AML-193 (cell line): ENCODE results near the gene FGGY.
"Not testable (repeated sequence)": the region's sequence is repeated elsewhere in the genome, so short reads cannot be mapped to it uniquely, and the experiment has no call there.

Experiments
- DNase-seq, 2 experiments: peaks; one replicate each; lab custom pipeline; 2025; lab: John Stamatoyannopoulos, UW

FGGY gene

DNA sequence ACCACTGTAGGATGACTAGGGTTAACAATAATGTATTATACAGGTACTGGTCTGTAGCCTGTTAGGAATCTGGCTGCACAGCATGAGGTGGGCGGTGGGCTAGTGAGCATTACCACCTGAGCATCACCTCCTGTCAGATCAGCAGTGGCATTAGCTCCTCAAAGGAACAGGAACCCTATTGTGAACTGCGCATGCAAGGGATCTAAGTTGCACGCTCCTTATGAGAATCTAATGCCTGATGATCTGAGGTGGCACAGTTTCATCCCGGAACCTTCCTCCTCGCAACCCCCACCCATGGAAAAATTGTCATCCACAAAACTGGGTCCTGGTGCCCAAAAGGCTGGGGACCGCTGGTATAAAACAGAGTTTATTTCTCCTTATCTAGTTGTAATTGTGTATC, 147.6 kb downstream of the FGGY start:
- no peak for DNase-seq

DNA sequence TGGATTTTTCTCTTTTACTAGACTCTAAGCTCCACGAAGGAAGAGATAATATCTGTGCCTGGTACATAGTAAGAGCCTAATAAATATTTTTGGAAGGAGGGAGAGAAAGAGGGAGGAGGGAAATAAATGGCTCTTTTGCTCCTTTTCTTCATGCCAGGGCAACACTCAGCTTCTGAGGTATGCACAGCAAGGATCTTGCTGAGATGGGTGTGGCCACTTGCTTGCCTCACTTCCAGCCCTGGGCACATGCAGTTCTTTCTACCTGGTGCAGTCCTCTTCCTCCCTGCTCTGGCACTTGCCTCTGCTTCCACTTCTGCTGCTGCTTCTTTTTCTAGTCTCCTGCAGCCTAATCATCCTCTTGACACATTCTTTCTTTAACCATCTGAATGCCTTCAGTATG, 148.1 kb downstream of the FGGY start:
- DNase-seq: no peak

DNA sequence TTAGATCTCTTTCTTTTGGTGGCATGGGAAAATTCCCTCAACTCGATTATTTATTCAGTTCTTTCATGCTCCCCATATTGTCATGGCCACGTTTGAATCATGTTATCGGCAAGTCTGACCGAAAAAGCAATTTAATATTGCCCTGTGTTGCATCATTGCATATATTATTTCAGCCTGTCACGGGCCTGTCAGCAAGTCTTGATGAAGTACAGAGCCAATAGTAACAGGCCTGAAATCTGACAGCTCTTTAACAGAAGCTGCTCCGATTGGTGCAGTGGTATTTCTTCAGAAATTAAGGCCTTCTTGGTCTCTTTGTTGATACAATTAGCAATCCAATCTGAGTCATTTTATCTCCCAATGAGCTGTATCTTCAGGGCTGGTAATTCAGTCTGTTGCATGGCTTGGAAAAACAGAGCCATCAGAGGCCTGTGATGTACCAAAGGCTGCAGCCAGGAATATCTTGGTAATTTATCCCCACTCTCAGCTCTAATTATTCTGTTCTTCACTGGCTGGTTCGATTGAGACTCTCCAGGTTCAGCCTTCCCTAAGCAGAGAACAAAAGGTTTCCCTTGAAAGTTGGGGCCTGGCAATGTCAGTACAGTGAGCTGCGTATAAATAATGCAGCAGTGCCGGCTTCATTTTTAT, 149.5 kb downstream of the FGGY start:
- no peak for DNase-seq

DNA sequence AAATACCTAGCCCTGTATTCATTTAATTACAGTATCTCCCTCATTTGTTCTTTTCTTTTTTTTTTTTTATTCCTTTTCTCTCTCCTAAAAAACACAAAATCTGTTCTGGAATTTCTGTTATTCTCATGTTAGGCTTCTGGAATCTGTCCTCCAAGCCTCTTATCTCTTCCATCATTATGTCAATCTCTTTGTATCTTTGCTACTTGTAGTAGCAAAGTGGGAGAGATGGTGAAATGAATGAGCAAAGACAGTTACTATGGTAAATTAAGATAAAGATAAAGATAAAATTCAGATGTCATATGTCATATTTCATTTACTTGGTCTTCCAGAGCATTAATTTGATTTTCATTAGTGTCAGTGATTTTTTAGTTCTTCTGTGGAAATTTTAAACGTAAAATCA, 155.1 kb downstream of the FGGY start:
- no peak for DNase-seq

DNA sequence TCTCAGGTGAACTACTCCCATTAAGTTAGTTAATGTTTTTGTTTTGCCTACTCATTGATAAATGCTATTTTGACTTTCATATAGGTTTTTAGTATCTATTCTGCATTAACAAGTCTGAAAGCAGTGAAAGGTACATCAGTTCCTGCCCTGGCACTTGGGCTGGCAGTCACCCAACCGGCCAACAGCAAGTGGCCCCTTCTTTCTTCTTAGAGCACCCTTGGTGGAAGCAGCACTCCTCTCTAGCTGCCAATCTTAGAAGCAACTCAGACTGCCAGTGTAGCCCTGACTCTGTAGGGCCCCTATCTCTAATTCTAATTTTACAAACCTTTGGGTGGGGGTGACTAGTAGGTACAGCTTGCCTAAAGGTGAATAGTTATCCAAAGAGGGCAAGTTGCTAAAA, 155.7 kb downstream of the FGGY start:
- no peak for DNase-seq

DNA sequence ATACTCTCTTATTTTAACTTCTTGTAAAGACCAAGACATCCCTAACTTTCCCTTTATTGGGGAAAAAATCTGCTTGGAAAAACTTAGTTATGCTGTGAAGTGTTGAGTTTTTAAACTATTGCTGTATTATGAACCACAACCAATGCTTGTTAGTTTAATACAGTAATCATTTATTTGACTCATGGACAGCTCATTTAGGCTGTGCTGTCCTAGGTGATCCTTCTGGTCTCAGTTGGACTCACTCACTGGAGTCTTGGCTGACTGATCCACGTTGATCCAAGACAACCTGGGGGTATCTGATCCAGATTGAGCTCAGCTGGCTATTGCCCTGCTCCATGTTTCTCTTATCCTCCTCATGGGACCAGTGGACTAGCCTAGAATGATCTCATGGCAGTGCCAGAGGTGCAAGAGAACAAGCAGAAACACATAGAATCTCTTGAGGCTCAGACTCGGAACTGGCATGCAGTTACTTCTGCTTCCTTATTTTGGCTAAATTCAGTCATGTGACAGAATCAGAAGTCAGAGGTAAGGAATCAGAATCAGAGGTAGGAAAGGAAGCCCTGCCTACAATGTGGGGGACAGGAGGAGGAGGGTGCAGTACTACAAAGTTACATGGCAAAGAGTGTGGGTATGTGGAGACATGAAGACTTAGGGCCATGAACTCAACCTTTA, 156.5 kb downstream of the FGGY start:
- no peak for DNase-seq

DNA sequence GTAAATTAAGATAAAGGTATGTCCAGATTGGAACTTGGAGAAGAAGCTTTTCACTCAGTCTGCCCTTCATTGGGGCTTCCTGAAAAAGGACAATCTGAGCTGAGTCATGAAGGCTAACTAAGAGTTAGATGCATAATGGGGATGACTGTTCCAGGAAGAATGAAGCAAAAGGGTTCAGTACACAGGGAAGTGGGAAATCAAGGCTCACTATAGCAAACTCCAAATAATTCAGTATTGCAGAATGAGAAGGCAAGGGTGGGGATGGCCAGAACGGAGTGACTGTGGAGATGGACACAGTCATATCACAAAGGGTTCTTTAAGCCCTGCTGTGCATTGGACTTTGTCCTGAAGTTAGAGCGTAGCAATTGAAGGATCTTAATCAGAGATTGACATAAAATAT, 158.3 kb downstream of the FGGY start:
- no peak for DNase-seq

DNA sequence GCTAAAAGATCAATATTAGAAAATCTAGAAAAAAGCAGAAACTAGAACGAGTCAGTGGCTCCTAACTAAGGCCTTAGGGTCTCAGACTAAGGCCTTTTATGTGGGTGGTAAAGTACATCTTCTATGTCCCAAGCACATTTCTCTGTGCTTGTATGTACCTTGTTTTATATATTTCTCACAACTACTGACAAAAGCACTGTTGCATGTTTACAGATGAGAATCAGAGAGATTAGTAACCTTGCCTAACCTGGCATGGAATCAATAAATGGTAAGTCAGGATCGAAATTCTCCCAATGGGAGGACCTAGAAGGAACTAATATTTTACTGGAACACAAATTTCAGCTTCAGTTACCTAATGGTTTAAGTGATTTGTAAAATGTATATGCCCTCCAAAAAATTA, 160.9 kb downstream of the FGGY start:
- DNase-seq: no peak

DNA sequence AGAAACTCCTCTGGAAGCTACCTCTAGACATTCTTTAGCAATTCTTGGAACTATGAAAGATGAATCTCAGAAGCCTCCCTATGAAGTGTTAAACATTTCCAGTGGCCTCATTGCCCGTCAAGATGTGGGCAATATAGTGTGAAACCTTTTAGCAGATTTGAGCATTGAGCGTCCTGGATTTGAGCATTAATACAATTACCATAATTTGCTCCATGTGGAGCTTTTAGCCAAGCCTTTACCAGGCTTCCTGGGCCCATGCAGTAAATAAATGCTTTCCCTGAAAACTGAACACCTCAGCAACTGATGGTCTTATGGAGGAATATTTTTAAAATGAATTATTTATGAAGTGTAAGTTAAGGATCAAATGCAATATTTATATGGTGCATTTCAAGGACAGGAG, 162.0 kb downstream of the FGGY start:
- DNase-seq: no peak

DNA sequence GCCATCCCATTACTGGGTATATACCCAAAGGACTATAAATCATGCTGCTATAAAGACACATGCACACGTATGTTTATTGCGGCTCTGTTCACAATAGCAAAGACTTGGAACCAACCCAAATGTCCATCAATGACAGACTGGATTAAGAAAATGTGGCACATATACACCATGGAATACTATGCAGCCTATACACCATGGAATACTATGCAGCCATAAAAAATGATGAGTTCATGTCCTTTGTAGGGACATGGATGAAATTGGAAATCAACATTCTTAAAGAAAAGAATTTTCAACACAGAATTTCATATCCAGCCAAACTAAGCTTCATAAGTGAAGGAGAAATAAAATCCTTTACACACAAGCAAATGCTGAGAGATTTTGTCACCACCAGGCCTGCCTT, 166.0 kb downstream of the FGGY start:
- not testable (repeated sequence) for DNase-seq

DNA sequence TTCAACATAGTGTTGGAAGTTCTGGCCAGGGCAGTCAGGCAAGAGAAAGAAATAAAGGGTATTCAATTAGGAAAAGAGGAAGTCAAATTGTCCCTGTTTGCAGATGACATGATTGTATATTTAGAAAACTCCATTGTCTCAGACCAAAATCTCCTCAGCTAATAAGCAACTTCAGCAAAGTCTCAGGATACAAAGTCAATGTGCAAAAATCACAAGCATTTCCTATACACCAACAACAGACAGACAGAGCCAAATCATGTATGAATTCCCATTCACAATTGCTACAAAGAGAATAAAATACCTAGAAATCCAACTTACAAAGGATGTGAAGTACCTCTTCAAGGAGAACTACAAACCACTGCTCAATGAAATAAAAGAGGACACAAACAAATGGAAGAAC, 168.6 kb downstream of the FGGY start:
- not testable (repeated sequence) for DNase-seq

DNA sequence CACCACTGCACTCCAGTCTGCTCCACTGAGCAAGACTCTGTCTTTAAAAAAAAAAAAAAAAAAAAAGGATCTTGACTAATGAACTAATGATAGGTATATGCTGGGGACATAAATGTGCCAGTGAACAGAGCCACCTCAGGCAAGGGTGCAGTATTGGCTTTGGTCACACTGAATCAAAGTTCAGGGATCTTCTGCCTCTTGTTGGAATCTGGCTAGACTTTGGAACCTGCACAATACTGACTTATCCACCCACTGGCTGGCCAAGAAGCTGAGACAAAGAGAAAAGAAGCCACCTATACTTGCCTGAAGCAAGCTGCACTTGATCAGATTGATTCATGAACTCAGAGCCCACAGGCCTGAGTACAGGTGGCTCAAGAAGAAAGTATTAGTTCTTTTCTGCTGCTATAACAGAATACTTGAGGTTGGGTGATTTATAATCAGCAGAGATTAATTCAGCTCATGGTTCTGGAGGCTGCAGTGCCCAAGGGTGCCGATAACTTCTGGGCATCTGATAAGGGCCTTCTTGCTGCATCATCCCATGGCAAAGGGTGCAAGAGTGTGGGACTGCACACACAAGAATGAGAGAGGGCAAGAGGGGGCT, 172.0 kb downstream of the FGGY start:
- no peak for DNase-seq

DNA sequence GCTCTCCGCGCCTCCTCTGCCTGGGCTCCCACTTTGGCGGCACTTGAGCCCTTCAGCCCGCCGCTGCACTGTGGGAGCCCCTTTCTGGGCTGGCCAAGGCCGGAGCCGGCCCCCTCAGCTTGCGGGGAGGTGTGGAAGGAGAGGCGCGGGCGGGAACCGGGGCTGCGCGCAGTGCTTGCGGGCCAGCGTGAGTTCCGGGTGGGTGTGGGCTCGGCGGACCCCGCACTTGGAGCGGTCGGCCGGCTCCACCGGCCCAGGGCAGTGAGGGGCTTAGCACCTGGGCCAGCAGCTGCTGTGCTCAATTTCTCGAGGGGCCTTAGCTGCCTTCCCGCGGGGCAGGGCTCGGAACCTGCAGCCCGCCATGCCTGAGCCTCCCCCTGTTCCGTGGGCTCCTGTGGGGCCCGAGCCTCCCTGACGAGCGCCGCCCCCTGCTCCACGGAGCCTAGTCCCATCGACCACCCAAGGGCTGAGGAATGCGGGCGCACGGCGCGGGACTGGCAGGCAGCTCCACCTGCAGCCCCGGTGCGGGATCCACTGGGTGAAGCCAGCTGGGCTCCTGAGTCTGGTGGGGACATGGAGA, 175.2 kb downstream of the FGGY start:
- not testable (repeated sequence) for DNase-seq

DNA sequence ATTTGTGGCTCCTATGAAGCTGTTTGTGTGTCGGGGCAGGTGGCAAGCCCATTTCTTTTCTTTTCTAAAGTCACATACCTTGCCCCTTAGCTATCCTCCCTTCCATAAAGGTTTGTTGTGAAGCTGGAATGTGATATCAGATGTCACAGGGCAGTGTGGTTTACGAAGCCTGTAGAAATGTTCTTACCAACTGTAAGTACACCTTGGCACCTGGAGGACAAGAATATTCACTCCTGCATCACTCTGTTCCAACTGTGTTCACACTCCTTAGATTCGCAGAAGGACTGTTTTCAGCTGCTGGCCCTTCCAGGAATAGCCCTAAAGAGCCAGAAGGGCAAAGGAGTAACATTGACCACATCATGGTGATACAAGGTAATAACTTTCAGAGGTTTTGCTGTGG, 176.9 kb downstream of the FGGY start:
- no peak for DNase-seq

DNA sequence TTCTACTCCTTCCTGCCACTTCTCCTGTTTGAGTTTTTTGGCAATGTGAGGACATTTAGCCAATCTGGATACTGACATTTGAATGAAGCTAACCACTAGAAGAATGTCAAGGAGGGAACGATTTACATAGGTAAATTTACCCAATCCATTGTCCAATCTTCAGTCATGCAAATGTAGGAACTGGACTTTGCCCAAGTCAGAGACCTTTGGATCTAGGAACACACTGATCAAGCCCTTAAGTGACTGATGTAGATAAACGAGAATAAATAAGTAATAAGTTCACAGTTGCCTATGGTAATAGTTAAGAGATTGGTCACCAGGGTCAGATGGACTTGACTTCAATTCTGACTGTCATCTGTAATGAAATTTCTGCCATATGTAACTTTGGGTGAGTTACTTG, 177.6 kb downstream of the FGGY start:
- DNase-seq: no peak

DNA sequence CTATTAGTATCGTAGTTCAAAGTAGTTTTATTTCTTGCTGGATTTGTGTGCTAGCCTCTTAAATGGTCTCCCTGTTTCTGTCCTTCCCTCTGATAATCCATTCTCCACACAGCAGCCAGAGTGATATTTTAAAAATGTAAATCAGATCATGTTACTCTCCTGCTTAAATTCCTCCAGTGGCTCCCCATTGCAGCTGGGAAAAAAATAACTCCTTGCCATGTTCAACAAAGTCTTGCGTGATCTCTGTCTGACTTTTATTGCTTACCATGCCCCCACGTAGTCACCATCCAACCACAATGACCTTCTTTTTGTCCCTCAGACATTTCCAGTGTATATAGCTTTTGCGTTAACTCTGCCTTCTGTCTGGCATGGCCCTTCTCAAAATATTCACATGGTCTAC, 178.8 kb downstream of the FGGY start:
- DNase-seq: no peak

DNA sequence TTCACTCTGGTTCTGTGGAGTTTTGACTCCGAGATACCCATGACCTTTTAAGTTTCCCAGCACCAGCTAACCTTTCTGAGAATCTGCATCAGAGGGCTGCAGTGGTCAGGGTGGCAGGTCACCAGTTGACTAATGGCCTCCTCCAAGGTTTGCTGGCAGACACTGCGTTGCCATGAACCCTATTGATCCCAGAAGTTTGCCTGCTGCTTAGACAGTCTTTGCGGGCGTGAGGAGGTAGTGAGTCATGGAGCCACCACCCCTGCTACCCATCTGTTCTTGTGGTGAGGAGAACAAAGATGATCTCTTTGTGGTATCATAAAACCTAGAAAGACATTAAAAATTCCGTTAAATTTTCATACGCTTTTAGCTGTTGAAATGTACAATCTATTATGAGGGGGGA, 180.4 kb downstream of the FGGY start:
- no peak for DNase-seq

DNA sequence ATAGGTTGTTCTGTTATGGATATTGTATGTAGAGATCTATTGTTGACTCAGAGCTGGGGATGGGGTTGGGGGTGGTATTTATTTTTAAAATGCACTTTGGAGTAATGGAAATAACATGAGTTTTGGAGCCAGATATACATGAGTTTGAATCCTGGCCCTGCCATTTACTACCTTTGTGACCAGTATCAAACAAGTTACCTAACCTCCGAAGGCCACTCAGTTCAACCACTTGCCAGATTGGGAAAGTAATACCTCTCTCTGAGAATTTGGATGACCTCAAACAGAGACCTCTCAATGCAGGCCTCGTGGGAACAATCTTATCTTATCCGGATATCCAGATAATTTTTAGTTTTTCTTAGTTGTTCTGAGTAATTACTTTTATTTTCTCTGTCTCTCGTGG, 181.0 kb downstream of the FGGY start:
- no peak for DNase-seq

DNA sequence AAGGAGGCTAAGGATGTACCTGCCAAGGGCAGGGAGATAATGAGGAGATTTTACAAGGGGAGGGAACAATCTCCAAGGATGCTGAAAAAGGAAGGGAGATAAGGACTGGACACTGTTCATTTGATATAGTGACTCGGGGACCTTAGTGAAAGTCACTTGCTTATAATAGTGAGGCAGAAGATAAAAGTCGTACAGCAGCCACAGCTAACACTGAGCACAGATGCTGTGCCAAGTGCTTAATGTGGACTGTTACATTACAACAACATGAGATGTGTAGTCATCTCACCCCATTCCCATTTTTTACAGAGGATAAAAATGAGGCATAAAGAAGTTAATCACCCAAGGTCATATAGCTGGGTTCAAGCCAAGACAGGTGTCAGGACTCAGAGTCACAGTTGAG, 181.9 kb downstream of the FGGY start:
- DNase-seq: no peak

DNA sequence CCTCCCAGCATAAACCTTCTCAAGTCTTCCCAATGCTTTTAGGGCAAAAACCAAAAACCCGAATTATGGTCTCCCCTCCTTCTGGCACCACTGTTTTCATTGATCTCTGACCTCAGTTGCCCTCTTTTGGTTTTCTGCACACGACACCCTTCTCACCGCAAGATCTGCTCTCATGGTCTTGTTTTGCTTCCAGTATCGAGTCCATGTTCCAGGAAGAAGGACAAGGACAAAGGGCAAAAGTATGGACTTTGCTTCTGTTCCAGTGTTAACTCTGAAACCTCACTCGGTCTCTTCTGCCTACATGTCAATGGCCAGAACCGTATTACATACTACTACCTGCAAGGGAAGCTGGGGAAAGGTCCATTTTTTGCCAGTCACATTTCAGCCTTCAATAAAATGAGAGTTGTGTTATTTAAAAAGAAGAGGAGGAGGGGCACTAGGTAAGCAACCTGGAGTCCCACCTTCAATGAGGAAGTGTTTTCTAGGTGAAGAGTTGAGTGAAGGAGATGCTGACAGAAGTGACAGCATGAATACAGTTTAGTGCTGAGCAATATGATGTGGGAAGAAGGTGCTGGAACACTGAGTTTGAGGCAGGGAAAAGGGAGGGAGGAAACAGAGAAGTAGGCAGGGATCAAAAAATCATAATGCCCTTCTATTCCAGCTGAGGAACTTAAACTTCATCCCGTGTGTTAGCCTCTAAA, 183.4 kb downstream of the FGGY start:
- no peak for DNase-seq

DNA sequence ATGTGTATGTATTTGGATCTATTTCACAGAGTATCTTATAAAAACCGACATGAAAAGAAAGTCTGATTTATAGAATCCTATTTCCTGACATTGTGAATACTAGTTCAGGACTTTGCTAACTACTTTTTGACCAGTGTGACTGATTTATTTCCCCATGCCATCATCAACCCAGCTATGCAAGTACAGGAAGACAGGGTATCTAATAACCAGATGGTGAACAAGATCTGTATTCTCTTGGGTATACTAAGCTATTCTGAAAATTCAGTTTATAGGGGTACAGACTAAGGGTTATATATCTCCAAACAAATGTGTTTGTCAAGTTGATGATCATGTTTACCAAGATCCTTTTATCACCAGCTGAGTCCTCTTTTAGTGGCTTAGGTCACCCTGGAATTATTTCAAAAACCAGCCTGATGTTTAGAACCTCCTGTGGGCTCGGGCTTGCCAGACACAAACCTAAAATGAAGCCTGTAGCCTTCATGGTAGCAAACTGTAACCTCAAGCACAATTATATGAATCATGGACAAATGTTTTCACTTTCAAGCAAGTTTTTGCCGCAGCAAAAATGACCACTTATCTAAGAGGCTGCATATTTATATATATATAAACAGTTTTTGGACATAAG, 185.1 kb downstream of the FGGY start:
- no peak for DNase-seq

DNA sequence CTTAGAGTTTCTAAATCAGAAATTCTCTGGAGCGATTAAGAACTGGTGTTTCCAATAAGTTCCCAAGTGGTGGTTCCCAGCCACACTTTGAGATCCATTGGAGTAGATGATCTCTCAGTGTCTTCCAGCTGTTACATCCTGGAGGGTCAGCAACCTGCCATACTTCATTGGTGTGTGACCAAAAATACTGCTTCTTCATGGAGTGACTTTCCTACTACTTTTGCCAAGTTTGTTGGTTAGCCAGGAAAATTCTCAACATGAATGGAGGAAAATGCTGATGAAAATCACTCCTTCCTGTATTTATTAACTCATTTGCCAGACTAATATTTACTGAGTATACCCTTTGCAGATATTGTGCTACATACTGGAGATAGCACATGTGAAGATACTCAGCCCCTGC, 186.1 kb downstream of the FGGY start:
- no peak for DNase-seq
